ENCODE measurements around the gene MYH9.

GRCh38 chr22:36359470-36359996, 28.2 kb downstream of the MYH9 start:
- TF ChIP-seq CTCF (tag by site-specific recombination; IDR thresholded peaks at IDR 0.05) (no peak), ZNF488 (tag by site-specific recombination; IDR thresholded peaks at IDR 0.05) (no peak), ZBTB10 (tag by site-specific recombination; IDR thresholded peaks at IDR 0.05) (no peak), ZNF596 (tag by site-specific recombination; IDR thresholded peaks at IDR 0.05) (no peak), HOXC10 (CRISPR knock-in tag; IDR thresholded peaks at IDR 0.05) (no peak), ZNF350 (tag by site-specific recombination; IDR thresholded peaks at IDR 0.05) (no peak), KLF10 (tag by site-specific recombination; IDR thresholded peaks at IDR 0.05) (no peak), ZBTB11 (tag by site-specific recombination; conservative IDR thresholded peaks at IDR 0.05; ENCODE audit: low read depth) (no peak)

Data from HEK293 (cell line).